Mucosa of descending colon (tissue), 3 donors: ENCODE data around the gene RNF8. TPM values are rescaled to one million over a fixed set of nuclear protein-coding genes. Genes with fewer than 3 reads are reported as not detected.
"Not testable (repeated sequence)": the region's sequence is repeated elsewhere in the genome, so short reads cannot be mapped to it uniquely, and the experiment has no call there.

Experiments used
- ATAC-seq: fragments of 200-7000 bp; cut with Tn5 transposase; one replicate; pipeline ENCODE4 v1.9.1; 2020; ENCODE audit warnings: mild to moderate bottlenecking, moderate library complexity
- DNase-seq, 3 donors: peaks; one replicate each; pipeline ENCODE4 v3.0.0-alpha.2; 2020
- H3K36me3 ChIP-seq: fragments of 200-600 bp; one replicate; pipeline ENCODE4 v1.8.0; 2021; ENCODE audit warnings: low read depth, mild to moderate bottlenecking
- H3K4me1 ChIP-seq: fragments of 200-600 bp; one replicate; pipeline ENCODE4 v1.8.0; 2021; ENCODE audit warnings: low read depth, mild to moderate bottlenecking
- H3K4me3 ChIP-seq: fragments of 200-600 bp; one replicate; pipeline ENCODE4 v1.8.0; 2021; ENCODE audit warnings: mild to moderate bottlenecking
- H3K9me3 ChIP-seq: fragments of 200-600 bp; one replicate; pipeline ENCODE4 v1.8.0; 2021; ENCODE audit warnings: mild to moderate bottlenecking
- CTCF ChIP-seq: fragments of 200-600 bp; IDR thresholded peaks from one replicate; pipeline ENCODE4 v1.8.0; 2022; ENCODE audit warnings: antibody characterized with exemption, mild to moderate bottlenecking
- intact Hi-C, 2 donors: fragments of 100-400 bp; cut with DNase I in 1 of 2; cut with micrococcal nuclease in 1 of 2; formaldehyde crosslinking; loops; one replicate each; pipeline versions ENCODE4 v1.11.0 to v1.11.1; 2022; cut with DNase I, micrococcal nuclease
- long read RNA-seq, 2 donors: library from polyadenylated mRNA; unstranded; transcript quantifications; one replicate each; pipeline ENCODE4 v2.0.0, GENCODE V29; 2019 to 2021
- total RNA-seq, 3 donors: library from RNA; stranded (reverse); fragmentation: NEBNext Ultra II Directional in 2 of 3; extraction: Animal tissue kit (Norgen Biotek cat#: 25700) in 2 of 3; gene quantifications; one replicate each; pipeline versions ENCODE4 v1.2.1 to v1.2.4, GENCODE V29; 2021 to 2023
- donor health status: DM: no; HTN: no; CAD: no; lungs with moderate emphysema.
- donor health status: DM: no; HTN: no; CAD: no.
- donor health status: DM: no; HTN: yes; CAD: no.

RNF8 gene
- total RNA-seq: 10 to 100 TPM; 11.2 to 16.3 (median 11.4) TPM
- long read RNA-seq, donor 1, full-length matches to known transcripts: 13 of 20 reads
- long read RNA-seq, donor 1, partial matches to known transcripts: 2 of 20 reads
- long read RNA-seq, donor 1, other reads (novel, unspliced or antisense): 5 of 20 reads
- long read RNA-seq, donor 2, full-length matches to known transcripts: 2 of 11 reads
- long read RNA-seq, donor 2, partial matches to known transcripts: 9 of 11 reads
- long read RNA-seq, donor 2, other reads (novel, unspliced or antisense): 0 of 11 reads

GRCh38 chr6:37353761-37354525 lies at the start of gene RNF8:
TSS of gene RNF8 (plus strand) at chr6:37353983. CDS start at chr6:37354165, 182 bp downstream.
- ATAC-seq (peak; percentile 99), DNase-seq (peak; percentile 94 to 95 (median 95))
- Histone ChIP-seq H3K9me3 (no peaks in the 10 kb centered on the region), H3K4me1 (peaks cover 5% of the 10 kb centered on the region), H3K4me3 (peak within 1 kb of the TSS; percentile 81), H3K36me3 (no peaks in the 10 kb centered on the region)
- TF ChIP-seq CTCF: no peak
- intact Hi-C loops: no loop called here

DNA sequence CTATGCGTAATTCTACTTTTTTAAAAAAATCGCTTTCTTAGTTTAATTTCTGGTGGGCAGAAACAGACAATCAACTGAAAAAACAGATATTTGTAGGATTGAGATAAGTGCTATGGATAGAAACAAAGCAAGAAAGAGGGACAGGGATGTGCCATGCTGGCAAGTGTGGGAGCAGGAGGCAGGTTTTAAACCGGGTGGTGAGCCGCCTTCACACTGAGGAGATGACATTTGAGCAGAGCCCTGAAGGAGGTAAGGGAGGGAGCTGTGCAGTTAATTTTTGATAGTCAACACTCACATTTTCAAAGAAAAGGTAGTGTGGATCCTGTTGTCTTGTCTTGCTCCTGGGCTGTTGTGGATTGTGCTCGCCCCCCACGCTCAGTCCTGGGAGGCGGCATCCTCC lies 49.0 kb upstream of the RNF8 start:
- TF ChIP-seq CTCF: no peak
- Histone ChIP-seq H3K4me3 (no peak overlapping the region), H3K4me1 (no peaks in the 10 kb centered on the region), H3K36me3 (no peaks in the 10 kb centered on the region), H3K9me3 (no peaks in the 10 kb centered on the region)
- ATAC-seq: no peak
- intact Hi-C loops: no loop called here
- DNase-seq: no peak

- no peaks in the 10 kb centered on the region for H3K9me3 ChIP-seq
- intact Hi-C loops: no loop called here
- TF ChIP-seq CTCF: no peak
- no peak for DNase-seq
- H3K4me3 ChIP-seq: no peak overlapping the region
- no peak for ATAC-seq
- H3K36me3 ChIP-seq: no peaks in the 10 kb centered on the region
- no peaks in the 10 kb centered on the region for H3K4me1 ChIP-seq
These were observed 47.9 kb upstream of the RNF8 start for GRCh38 chr6:37305841-37306425.

DNA sequence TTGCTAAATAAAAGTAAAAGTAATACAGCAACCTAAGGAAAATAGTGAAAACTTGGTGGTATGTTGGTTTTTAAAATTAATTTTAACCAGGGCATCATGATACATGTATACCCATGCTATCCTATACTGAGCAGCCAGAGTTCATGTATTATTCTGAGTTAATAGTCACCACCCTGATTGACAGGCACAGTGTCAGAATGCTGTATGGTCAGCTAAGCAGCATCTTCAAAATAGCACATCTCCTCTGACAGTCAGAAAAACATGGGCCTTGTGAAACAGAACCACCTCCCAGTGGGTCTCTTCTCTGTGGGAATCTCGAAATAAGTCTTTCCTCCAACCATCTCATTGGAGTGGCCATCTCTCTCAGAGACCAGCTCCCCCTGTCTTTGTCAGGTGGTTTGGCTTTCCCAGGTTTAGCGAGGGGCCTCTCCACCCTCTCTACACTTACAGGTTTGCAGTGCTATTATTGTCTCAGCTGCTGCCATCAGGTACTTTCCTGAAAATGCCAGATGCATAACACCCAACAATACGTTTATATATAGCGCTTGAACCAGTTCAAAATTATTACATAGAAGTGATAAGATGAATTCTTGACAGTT lies 47.1 kb upstream of the RNF8 start:
- DNase-seq (no peak), ATAC-seq (no peak)
- Histone ChIP-seq H3K9me3 (no peaks in the 10 kb centered on the region), H3K4me1 (no peaks in the 10 kb centered on the region), H3K36me3 (no peaks in the 10 kb centered on the region), H3K4me3 (no peak overlapping the region)
- intact Hi-C loops: no loop called here
- no peak for TF ChIP-seq CTCF

- DNase-seq, H3K9me3 ChIP-seq, H3K4me1 ChIP-seq, H3K4me3 ChIP-seq, intact Hi-C loops, ATAC-seq, H3K36me3 ChIP-seq: not testable (repeated sequence)
These were observed 46.3 kb upstream of the RNF8 start for GRCh38 chr6:37307484-37307883.
